ENCODE results near the gene KRT32.

KRT32 gene

DNA sequence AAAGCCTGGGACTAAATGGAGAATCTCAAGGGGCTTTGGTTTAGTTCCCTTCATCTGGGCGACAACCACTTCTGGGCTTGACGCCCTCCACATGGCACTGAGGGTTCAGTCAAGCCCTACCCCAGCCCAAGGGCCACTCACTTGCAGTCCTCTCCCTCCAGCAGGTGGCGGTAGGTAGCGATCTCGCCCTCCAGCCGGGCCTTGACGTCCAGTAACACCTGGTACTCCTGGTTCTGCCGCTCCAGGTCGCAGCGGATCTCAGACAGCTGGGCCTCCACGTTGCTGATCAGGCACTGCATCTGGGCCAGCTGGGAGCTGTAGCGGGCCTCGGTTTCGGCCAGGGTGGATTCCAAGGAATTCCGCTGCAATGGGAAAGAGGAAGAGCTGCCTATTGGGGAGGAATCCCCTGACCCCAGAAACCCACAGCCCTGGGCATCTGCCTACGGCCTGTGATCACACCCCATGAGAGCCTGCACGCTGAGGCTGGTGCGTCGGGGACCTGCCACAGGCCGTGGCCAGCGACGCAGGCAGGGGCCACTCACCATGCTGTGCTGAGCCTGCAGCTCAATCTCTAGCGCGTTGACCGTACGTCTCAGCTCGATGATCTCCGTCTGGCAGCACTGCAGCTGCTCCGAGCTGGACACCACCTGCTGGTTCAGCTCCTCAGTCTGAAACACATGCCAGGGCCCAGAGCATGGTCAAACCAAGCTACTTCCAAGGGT lies 19.8 kb upstream of the KRT32 start:
- peak overlapping the region; percentile 14 for H2BK12ac ChIP-seq (ENCODE audit: low read length)
- no peak overlapping the region for H3K4me3 ChIP-seq (ENCODE audit: low read length in 2 of 2)
- no peaks in the 10 kb centered on the region for H3K79me1 ChIP-seq (ENCODE audit: low read depth, low read length)
- H3K27ac ChIP-seq (replicated peaks; ENCODE audit: low read length): no peak overlapping the region
- H4K8ac ChIP-seq (ENCODE audit: low read depth, low read length): no peak overlapping the region
- peak overlapping the region; percentile 32 for H3K18ac ChIP-seq (ENCODE audit: low read length)
- H3K4me2 ChIP-seq (ENCODE audit: insufficient read depth, low read length, poor library complexity, severe bottlenecking): no peak overlapping the region
- H2BK15ac ChIP-seq (ENCODE audit: low read length): peak overlapping the region; percentile 70
- no peak overlapping the region for H3K4ac ChIP-seq (ENCODE audit: low read length)
- no peak overlapping the region for H3K14ac ChIP-seq (ENCODE audit: low read length)
- H2AFZ ChIP-seq (ENCODE audit: low read length): no peak overlapping the region
- DNase-seq (ENCODE audit: low spot score): peak; percentile 11
- H2AK5ac ChIP-seq (ENCODE audit: low read depth, low read length): no peak overlapping the region
- no peaks in the 10 kb centered on the region for H3K9me3 ChIP-seq (replicated peaks in 1 of 2; ENCODE audit: control insufficient read depth in 2 of 2, insufficient read depth in 1 of 2, low read depth in 1 of 2, low read length in 2 of 2)
- peak overlapping the region; percentile 37 for H3K23ac ChIP-seq (ENCODE audit: low read depth, low read length, poor library complexity)
- no peaks in the 10 kb centered on the region for H3K36me3 ChIP-seq (replicated peaks in 1 of 2; ENCODE audit: control insufficient read depth in 2 of 2, insufficient read depth in 2 of 2, low read length in 2 of 2)
- no peak overlapping the region for H2BK5ac ChIP-seq (ENCODE audit: low read length)
- no peak overlapping the region for H3K9ac ChIP-seq (ENCODE audit: low read depth, low read length, poor library complexity)
- peaks cover 0 to 24% (median 0%) of the 10 kb centered on the region in 3 experiments for H3K27me3 ChIP-seq (ENCODE audit: control insufficient read depth in 3 of 3, insufficient read depth in 3 of 3, low read depth in 1 of 3, low read length in 3 of 3)
- H4K91ac ChIP-seq (ENCODE audit: low read depth, low read length, poor library complexity): no peak overlapping the region
- peaks cover 0 to 5% of the 10 kb centered on the region in 2 donors for H3K4me1 ChIP-seq (ENCODE audit: control insufficient read depth in 2 of 2, insufficient read depth in 1 of 2, low read depth in 1 of 2, low read length in 2 of 2)
- WGBS, 2 donors (ENCODE audit: extremely low coverage in 2 of 2, insufficient read length in 2 of 2, insufficient replicate concordance in 1 of 2): no CpG with 5 or more reads among the region's 29 CpGs
- no peak overlapping the region for H2BK120ac ChIP-seq (ENCODE audit: low read depth, low read length)

DNA sequence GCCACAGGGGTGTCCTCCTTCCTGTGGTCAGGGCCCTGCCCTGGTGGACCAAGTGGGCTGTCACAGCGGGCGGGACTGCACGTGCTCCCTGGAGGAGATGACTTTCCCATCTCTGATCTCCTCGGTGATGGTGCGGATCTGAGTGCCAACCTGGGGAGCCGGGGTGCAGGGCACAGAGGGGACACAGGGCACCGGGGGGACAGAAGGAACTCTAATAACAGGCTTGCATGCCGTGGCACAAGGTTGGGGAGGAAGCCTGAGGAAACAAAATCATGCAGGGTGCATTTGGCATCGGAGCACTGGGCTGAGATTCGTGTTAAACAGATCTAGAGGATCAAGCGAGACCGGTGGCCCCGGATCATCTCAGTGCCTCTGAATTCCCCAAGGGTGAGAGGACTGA lies 19.1 kb upstream of the KRT32 start:
- no CpG with 5 or more reads among the region's 13 CpGs for WGBS, 2 donors (ENCODE audit: extremely low coverage in 2 of 2, insufficient read length in 2 of 2, insufficient replicate concordance in 1 of 2)
- Histone ChIP-seq H3K9me3 (replicated peaks in 1 of 2; ENCODE audit: control insufficient read depth in 2 of 2, insufficient read depth in 1 of 2, low read depth in 1 of 2, low read length in 2 of 2) (no peaks in the 10 kb centered on the region), H3K27me3 (ENCODE audit: control insufficient read depth in 3 of 3, insufficient read depth in 3 of 3, low read depth in 1 of 3, low read length in 3 of 3) (peaks cover 0 to 24% (median 0%) of the 10 kb centered on the region in 3 experiments)

DNA sequence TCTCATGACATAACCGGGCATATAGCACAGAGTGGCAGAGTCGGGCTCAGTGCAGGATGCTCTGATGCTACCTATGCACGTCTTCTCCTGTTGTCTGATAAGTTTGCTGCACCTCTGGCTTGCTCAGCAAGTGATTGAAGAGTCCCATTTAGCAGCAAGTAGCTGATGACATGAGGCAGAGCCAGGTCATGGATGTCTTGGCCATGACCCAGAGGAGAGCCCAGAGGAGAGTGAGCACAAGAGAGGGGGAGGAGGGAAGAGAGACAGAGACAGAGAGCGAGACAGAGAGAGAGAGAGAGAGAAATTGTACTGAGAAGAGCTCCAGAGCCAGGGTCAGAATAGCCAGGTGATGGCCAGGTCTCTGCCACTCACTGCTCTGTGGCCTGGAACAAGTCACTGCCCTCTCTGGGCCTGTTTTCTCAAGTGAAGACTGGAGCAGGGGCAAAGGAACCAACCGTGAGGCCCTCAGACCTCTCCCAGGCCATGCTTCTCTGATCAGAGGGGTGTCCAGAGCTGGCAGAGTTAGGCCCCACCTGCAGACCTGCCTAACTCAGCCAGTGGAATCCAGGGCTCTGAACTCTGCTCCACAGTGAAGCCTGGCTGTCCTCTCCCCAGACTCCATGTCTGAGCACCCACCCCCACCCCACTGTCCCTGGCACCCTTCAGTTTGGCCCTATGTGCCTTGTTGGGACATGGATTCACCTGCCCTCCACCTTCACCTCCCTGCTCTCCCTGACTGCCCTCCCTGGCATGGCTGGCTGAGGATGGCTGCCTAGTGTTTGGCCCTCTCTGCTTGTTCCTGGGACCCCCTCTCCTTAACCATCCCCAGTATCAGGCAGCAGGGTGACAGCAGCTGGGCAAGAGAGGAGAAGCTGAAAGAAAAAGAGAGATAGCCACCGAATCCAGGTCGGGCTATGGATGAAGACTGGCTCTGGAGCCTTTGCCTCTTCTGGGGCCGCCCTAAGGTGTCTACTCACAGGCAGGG lies 18.0 kb upstream of the KRT32 start:
- H3K4me1 ChIP-seq (ENCODE audit: control insufficient read depth in 2 of 2, insufficient read depth in 1 of 2, low read depth in 1 of 2, low read length in 2 of 2): peaks cover 0 to 5% of the 10 kb centered on the region in 2 donors
- peak overlapping the region; percentile 9 for H3K18ac ChIP-seq (ENCODE audit: low read length)
- H2AK5ac ChIP-seq (ENCODE audit: low read depth, low read length): peak overlapping the region; percentile 42
- DNase-seq (ENCODE audit: low spot score): no peak
- H3K14ac ChIP-seq (ENCODE audit: low read length): no peak overlapping the region
- no peak overlapping the region for H3K4ac ChIP-seq (ENCODE audit: low read length)
- no peak overlapping the region for H3K4me2 ChIP-seq (ENCODE audit: insufficient read depth, low read length, poor library complexity, severe bottlenecking)
- H3K79me1 ChIP-seq (ENCODE audit: low read depth, low read length): no peaks in the 10 kb centered on the region
- H2BK15ac ChIP-seq (ENCODE audit: low read length): peak overlapping the region; percentile 19
- H3K9me3 ChIP-seq (replicated peaks in 1 of 2; ENCODE audit: control insufficient read depth in 2 of 2, insufficient read depth in 1 of 2, low read depth in 1 of 2, low read length in 2 of 2): no peaks in the 10 kb centered on the region
- H2BK5ac ChIP-seq (ENCODE audit: low read length): no peak overlapping the region
- H3K23ac ChIP-seq (ENCODE audit: low read depth, low read length, poor library complexity): no peak overlapping the region
- no peak overlapping the region for H4K91ac ChIP-seq (ENCODE audit: low read depth, low read length, poor library complexity)
- H3K9ac ChIP-seq (ENCODE audit: low read depth, low read length, poor library complexity): peak overlapping the region; percentile 15
- no peak overlapping the region for H2AFZ ChIP-seq (ENCODE audit: low read length)
- no peak overlapping the region for H3K4me3 ChIP-seq (ENCODE audit: low read length in 2 of 2)
- no peak overlapping the region for H3K27ac ChIP-seq (replicated peaks; ENCODE audit: low read length)
- peaks cover 0 to 24% (median 0%) of the 10 kb centered on the region in 3 experiments for H3K27me3 ChIP-seq (ENCODE audit: control insufficient read depth in 3 of 3, insufficient read depth in 3 of 3, low read depth in 1 of 3, low read length in 3 of 3)
- H2BK12ac ChIP-seq (ENCODE audit: low read length): no peak overlapping the region
- no peak overlapping the region for H4K8ac ChIP-seq (ENCODE audit: low read depth, low read length)
- H3K36me3 ChIP-seq (replicated peaks in 1 of 2; ENCODE audit: control insufficient read depth in 2 of 2, insufficient read depth in 2 of 2, low read length in 2 of 2): no peaks in the 10 kb centered on the region
- WGBS, 2 donors (ENCODE audit: extremely low coverage in 2 of 2, insufficient read length in 2 of 2, insufficient replicate concordance in 1 of 2): no CpG with 5 or more reads among the region's 8 CpGs
- H2BK120ac ChIP-seq (ENCODE audit: low read depth, low read length): no peak overlapping the region

More for the DNA sequence above, 19.1 kb upstream of the KRT32 start:
- Histone ChIP-seq H2BK12ac (ENCODE audit: low read length) (no peak overlapping the region), H3K4me2 (ENCODE audit: insufficient read depth, low read length, poor library complexity, severe bottlenecking) (no peak overlapping the region), H3K18ac (ENCODE audit: low read length) (no peak overlapping the region), H3K36me3 (replicated peaks in 1 of 2; ENCODE audit: control insufficient read depth in 2 of 2, insufficient read depth in 2 of 2, low read length in 2 of 2) (no peaks in the 10 kb centered on the region), H3K4me3 (ENCODE audit: low read length in 2 of 2) (no peak overlapping the region), H2BK15ac (ENCODE audit: low read length) (no peak overlapping the region), H4K8ac (ENCODE audit: low read depth, low read length) (no peak overlapping the region), H2AFZ (ENCODE audit: low read length) (no peak overlapping the region), H3K9ac (ENCODE audit: low read depth, low read length, poor library complexity) (no peak overlapping the region), H2BK120ac (ENCODE audit: low read depth, low read length) (no peak overlapping the region), H3K4me1 (ENCODE audit: control insufficient read depth in 2 of 2, insufficient read depth in 1 of 2, low read depth in 1 of 2, low read length in 2 of 2) (peaks cover 0 to 5% of the 10 kb centered on the region in 2 donors), H3K4ac (ENCODE audit: low read length) (no peak overlapping the region), H3K14ac (ENCODE audit: low read length) (no peak overlapping the region), H2BK5ac (ENCODE audit: low read length) (no peak overlapping the region), H2AK5ac (ENCODE audit: low read depth, low read length) (no peak overlapping the region), H3K27ac (replicated peaks; ENCODE audit: low read length) (no peak overlapping the region), H3K79me1 (ENCODE audit: low read depth, low read length) (no peaks in the 10 kb centered on the region), H4K91ac (ENCODE audit: low read depth, low read length, poor library complexity) (no peak overlapping the region), H3K23ac (ENCODE audit: low read depth, low read length, poor library complexity) (no peak overlapping the region)
- DNase-seq (ENCODE audit: low spot score): no peak
